ENCODE results near the gene MYH11.

GRCh38 chr16:15674571-15674970, 182.3 kb downstream of the MYH11 start:
- TF ChIP-seq POLR2A (IDR thresholded peaks at IDR 0.05; ENCODE audit: low read length), result no peak
- no peak for TF ChIP-seq GATA1 (IDR thresholded peaks at IDR 0.05; ENCODE audit: low read depth, low read length)
